Measurements from ENCODE around the gene MN1.

GRCh38 chr22:27774200-27774599 is 27.4 kb downstream of the MN1 start:
- TF ChIP-seq EZH2phosphoT487 (IDR thresholded peaks at IDR 0.05; ENCODE audit: borderline replicate concordance, low read length) (no peak), CTCF (IDR thresholded peaks at IDR 0.05; ENCODE audit: low read depth, low read length, poor library complexity, severe bottlenecking) (no peak)

Measured in DOHH2 (cell line).